HG03045 (cell line): ENCODE results near the gene HECTD4.

Source experiments
- ATAC-seq: cut with Tn5 transposase; IDR thresholded peaks from one replicate; pipeline ENCODE4 v1.9.1; 2021; ENCODE audit warnings: mild to moderate bottlenecking, moderate library complexity; ENCODE audit not compliant: unreplicated experiment

Gene HECTD4

DNA sequence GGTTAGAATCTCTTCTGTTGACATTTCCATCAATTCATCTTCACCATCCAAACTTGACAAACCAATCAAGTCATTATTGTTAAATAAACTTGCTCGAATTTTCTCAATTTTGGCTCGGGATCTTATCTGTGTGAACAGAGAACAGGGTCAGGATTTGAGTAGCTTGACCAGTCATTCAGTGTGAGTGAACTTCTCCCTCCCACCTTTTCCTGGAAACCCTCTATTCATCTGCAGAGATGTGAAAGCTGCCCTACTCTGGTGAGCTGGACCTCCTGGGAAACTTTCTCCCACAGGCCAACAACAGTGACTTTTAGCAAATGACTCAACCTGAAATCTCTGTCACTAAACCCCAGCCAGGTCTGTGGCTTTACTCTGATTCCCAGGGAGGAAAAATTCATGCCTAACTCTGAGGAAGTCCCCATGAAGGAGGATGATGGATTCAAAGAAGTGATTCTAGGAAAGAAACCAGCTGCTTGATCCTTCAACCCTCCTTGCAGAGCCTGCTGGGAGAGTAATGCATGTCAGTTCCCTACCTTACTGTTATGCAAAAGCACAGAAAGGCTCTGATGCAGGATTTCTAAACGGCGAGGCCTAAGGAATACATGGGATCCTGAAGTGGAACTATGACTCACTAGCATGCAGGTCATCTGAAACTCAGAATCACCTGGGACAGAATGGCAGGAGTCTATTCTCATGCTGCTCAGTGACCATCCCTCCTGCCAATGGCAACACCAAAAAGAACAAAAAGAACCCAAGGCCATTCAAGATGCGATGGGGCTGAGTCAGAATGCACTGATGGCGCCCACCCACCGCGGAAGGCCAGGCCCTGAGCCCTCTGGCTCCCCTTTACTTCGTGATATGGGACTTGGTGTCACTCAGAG, 198.8 kb downstream of the HECTD4 start:
- no peak for ATAC-seq

- ATAC-seq = no peak
Measured at GRCh38 chr12:112182499-112182898, 199.7 kb downstream of the HECTD4 start.

DNA sequence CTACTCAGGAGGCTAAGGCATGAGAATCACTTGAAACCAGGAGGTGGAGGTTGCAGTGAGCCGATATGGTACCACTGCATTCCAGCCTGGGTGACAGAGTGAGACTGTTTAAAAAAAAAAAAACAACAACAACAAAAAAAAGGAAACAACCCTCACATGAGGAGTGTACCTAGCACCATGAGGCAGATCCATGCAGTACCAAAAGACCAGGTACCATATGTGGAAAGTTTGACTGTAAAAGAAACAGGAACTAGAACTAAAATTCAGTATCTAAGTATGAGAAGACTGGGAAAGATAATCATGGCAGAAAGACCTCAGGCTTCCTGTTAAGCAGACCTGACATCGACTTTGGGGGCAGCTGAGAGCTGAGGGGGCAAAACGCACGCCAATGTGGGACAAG, 201.8 kb downstream of the HECTD4 start:
- ATAC-seq = no peak

GRCh38 chr12:112179916-112180315, 202.3 kb downstream of the HECTD4 start:
- ATAC-seq = no peak

DNA sequence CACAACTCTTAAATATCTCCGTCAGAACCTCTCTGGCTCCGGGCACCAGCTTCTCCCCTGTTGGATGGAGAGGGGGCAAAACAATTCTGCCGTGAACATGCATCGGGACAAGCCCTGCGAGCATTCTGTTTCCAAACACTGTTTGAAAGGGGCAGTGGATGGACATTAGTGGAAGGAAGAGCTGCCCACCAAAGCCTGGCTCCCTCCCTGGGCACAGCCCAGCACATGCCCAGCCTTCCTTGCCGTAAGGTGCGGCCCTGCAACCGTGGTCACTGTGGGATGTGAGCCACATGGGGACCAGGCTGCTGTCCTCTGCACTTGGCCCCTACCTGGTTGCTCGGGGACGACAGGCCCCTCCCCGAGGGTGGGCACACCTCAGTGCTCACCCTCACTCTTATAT, 202.9 kb downstream of the HECTD4 start:
- ATAC-seq = no peak

DNA sequence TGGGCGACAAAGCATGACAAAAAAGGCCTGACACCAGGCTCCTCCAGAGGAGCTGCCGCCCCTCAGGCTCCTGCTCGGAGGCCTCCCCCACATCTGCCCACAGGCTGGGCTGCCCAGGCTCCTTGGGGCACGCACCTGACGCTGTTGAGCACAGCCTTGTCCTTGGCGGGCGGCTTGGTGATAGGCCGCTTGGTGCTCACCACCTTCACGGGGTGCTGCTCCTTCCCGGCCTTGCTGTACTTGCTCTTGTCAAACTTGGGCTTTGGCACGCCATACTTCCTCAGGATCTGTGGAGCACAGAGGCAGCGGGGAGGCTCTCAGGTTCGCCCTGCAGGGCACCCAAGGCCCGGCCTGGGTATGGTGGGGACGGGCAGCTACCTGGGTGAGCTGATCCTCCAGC, 203.4 kb downstream of the HECTD4 start:
- ATAC-seq = no peak

DNA sequence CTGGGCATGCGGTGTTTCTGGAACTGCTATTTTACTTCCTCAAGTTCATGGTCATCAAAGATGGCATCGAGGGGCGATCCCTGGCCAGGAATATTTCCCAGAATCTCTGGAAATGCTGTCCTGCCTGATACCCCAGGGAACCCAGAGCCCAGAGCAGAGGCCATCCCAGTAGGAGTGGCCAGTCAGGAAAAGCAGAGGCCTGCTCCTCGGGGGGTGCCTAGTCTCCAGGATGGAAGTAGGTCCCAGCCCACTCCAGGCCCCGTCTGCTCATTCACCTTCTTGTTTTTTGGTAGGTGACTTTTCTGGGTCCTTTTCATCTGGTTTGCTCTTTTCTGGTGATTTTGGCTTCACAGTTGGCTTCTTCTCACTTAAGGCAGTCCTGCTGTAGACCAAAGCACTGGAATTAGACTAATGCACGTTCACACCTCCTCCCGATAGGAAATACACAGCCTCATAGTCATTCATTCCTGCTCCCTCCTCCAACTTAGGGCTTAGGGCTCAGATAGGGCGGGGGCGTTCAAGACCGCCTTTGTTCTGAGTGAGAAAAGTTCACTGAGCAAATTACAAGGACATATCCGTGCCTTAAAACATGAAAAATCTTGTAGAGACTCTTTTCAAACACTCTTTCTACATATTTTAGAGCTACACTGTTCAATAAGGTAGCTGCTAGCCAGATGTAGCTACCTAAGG, 205.8 kb downstream of the HECTD4 start:
- ATAC-seq = no peak

GRCh38 chr12:112175361-112176155, 206.7 kb downstream of the HECTD4 start:
- no peak for ATAC-seq

- no peak for ATAC-seq
Measured at GRCh38 chr12:112172556-112173324, 209.5 kb downstream of the HECTD4 start.

DNA sequence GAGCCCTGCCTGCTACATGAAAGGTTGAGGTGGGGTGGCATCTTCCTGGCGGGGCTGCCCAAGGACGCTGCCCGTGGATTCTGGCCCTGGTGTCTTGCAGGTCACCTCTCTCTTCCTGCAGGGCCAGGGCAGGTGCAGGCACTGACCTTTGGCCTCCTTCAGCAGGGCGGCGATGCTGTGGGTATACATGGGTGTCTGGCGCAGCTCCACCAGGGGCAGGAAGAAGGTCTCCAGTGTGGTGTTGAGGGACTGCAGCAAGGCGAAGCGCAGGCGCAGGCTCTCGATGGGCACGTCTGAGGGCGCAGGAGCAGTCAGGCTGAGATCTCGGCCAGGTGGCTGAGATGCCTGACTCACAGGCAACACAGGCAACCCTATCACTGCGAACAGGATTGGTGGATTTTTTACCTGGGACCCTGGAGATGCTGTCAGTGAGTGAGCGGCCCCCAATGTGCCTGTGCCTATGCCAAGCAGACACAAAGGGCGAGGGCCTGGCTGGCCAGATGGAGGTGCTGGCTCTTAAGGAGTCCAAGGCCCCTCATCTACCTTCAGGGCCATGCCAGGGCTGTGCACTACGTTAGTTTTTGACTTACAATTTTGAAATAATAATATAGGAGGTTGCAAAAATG, 211.1 kb downstream of the HECTD4 start:
- no peak for ATAC-seq

GRCh38 chr12:112170376-112170775, 211.9 kb downstream of the HECTD4 start:
- ATAC-seq = no peak

- no peak for ATAC-seq
Measured at GRCh38 chr12:112169966-112170365, 212.3 kb downstream of the HECTD4 start.

DNA sequence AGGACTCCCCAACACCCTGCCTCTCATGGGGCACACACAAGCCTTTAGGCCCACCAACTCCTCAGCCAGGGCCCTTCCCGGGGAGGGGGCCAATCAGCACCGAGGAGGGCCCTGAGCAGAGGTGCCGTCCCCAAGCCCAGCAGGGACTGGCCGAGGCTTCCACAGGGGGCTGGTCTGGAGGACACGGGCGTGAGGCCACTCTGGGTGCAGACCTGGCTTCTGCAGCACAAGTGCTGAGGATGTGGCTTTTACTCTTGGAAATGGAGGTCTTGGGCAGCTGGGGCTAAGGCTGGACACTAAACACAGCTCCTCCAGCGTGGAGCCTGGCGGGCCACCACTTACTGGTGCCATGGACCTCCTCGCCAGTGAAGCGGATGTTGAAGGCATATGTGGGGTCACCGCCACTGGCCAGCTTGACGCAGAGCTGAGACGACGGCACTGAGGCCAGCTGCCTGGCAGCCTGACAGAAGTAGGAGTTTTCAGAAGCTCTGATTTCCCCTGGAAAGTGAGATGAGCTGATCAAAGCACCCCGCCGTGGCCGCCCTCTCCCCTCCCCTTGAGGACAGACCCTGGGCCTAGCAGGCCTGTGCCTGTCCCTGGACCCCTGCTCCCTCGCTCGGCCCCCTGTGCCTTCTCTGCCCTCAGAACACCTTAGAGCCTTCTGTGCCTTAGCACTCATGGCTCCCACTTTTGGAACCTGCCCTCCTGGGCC, 212.9 kb downstream of the HECTD4 start:
- no peak for ATAC-seq

GRCh38 chr12:112168561-112168971, 213.7 kb downstream of the HECTD4 start:
- ATAC-seq = no peak

- no peak for ATAC-seq
Measured at GRCh38 chr12:112167718-112168525, 214.3 kb downstream of the HECTD4 start.

GRCh38 chr12:112167031-112167461, 215.2 kb downstream of the HECTD4 start:
- no peak for ATAC-seq

GRCh38 chr12:112166051-112167015, 215.9 kb downstream of the HECTD4 start:
- ATAC-seq = no peak

GRCh38 chr12:112165624-112166023, 216.6 kb downstream of the HECTD4 start:
- no peak for ATAC-seq
